NK-92 (cell line): ENCODE data around the gene CTIF.

Source experiments
- DNase-seq: peaks from one replicate; lab custom pipeline; 2025; ENCODE audit not compliant: unreplicated experiment; lab: John Stamatoyannopoulos, UW

Gene CTIF

GRCh38 chr18:48796491-48797205 lies 257.8 kb downstream of the CTIF start:
- no peak for DNase-seq

- DNase-seq, result no peak
Observed at GRCh38 chr18:48797841-48798255, 259.0 kb downstream of the CTIF start.

GRCh38 chr18:48798334-48799245 lies 259.8 kb downstream of the CTIF start:
- DNase-seq, result no peak

- no peak for DNase-seq
Observed at GRCh38 chr18:48799724-48800315, 261.0 kb downstream of the CTIF start.

GRCh38 chr18:48800466-48800865 lies 261.6 kb downstream of the CTIF start:
- no peak for DNase-seq

- no peak for DNase-seq
Observed at GRCh38 chr18:48800876-48801727, 262.3 kb downstream of the CTIF start.

- DNase-seq, result no peak
Observed at GRCh38 chr18:48801728-48802542, 263.1 kb downstream of the CTIF start.

GRCh38 chr18:48802543-48803290 lies 263.9 kb downstream of the CTIF start:
- no peak for DNase-seq

GRCh38 chr18:48803518-48803917 lies 264.7 kb downstream of the CTIF start:
- no peak for DNase-seq

- DNase-seq, result no peak
Observed at GRCh38 chr18:48803951-48804855, 265.4 kb downstream of the CTIF start.

GRCh38 chr18:48804856-48805610 lies 266.2 kb downstream of the CTIF start:
- no peak for DNase-seq

GRCh38 chr18:48805826-48806535 lies 267.1 kb downstream of the CTIF start:
- DNase-seq, result no peak

GRCh38 chr18:48806551-48807261 lies 267.9 kb downstream of the CTIF start:
- DNase-seq, result no peak

- DNase-seq, result no peak
Observed at GRCh38 chr18:48808476-48808875, 269.6 kb downstream of the CTIF start.

- DNase-seq, result no peak
Observed at GRCh38 chr18:48809365-48809764, 270.5 kb downstream of the CTIF start.

- no peak for DNase-seq
Observed at GRCh38 chr18:48810805-48811204, 272.0 kb downstream of the CTIF start.
